NCI-H526 (cell line): Measurements from ENCODE around the gene IDS.
"Not testable (repeated sequence)": the region's sequence is repeated elsewhere in the genome, so short reads cannot be mapped to it uniquely, and the experiment has no call there.

Source experiments
- DNase-seq, 2 experiments: peaks; one replicate each; lab custom pipeline; 2025; lab: John Stamatoyannopoulos, UW

Gene IDS

GRCh38 chrX:149498767-149499166 lies 6.3 kb downstream of the IDS start:
- DNase-seq: no peak

GRCh38 chrX:149497626-149498025 lies 7.5 kb downstream of the IDS start:
- no peak for DNase-seq

GRCh38 chrX:149497054-149497453 lies 8.1 kb downstream of the IDS start:
- no peak for DNase-seq

GRCh38 chrX:149495573-149496071 lies 9.5 kb downstream of the IDS start:
- DNase-seq: no peak

- no peak for DNase-seq
Measured at GRCh38 chrX:149494844-149495565, 10.1 kb downstream of the IDS start.

- DNase-seq: peak in 1 of 2 experiments; percentile 1
Measured at GRCh38 chrX:149493567-149494562, 11.2 kb downstream of the IDS start.

GRCh38 chrX:149491812-149492211 lies 13.3 kb downstream of the IDS start:
- no peak for DNase-seq

- DNase-seq: no peak
Measured at GRCh38 chrX:149490100-149490499, 15.0 kb downstream of the IDS start.

GRCh38 chrX:149488411-149489052 lies 16.6 kb downstream of the IDS start:
- not testable (repeated sequence) for DNase-seq

GRCh38 chrX:149488008-149488407 lies 17.1 kb downstream of the IDS start:
- not testable (repeated sequence) for DNase-seq

GRCh38 chrX:149487292-149487691 lies 17.8 kb downstream of the IDS start:
- no peak for DNase-seq

- no peak for DNase-seq
Measured at GRCh38 chrX:149476513-149476912, 28.6 kb downstream of the IDS start.

- DNase-seq: no peak
Measured at GRCh38 chrX:149473966-149474365, 31.1 kb downstream of the IDS start.

GRCh38 chrX:149473092-149473491 lies 32.0 kb downstream of the IDS start:
- DNase-seq: no peak

GRCh38 chrX:149472625-149473024 lies 32.5 kb downstream of the IDS start:
- DNase-seq: no peak

- peak in 1 of 2 experiments; percentile 45 for DNase-seq
Measured at GRCh38 chrX:149471397-149471796, 33.7 kb downstream of the IDS start.

GRCh38 chrX:149470955-149471354 lies 34.2 kb downstream of the IDS start:
- DNase-seq: peak; percentile 56 to 84

GRCh38 chrX:149469406-149469805 lies 35.7 kb downstream of the IDS start:
- DNase-seq: no peak

- DNase-seq: no peak
Measured at GRCh38 chrX:149467920-149468319, 37.2 kb downstream of the IDS start.

- DNase-seq: no peak
Measured at GRCh38 chrX:149467461-149467860, 37.6 kb downstream of the IDS start.

- no peak for DNase-seq
Measured at GRCh38 chrX:149462849-149463248, 42.3 kb downstream of the IDS start.

- no peak for DNase-seq
Measured at GRCh38 chrX:149461746-149462145, 43.4 kb downstream of the IDS start.
